Gastroesophageal sphincter (tissue), 3 donors: ENCODE results near the gene BRD4.

Experiments
- POLR2A ChIP-seq, 2 donors: fragments of 450-650 bp; IDR thresholded peaks; one replicate each; pipeline ENCODE4 v1.6.1; 2017; ENCODE audit warnings: antibody characterized with exemption in 2 of 2, mild to moderate bottlenecking in 2 of 2, moderate library complexity in 1 of 2
- POLR2AphosphoS5 ChIP-seq: sonication (generic); formaldehyde crosslinking; IDR thresholded peaks from one replicate; pipeline ENCODE4 v1.6.1; 2017; ENCODE audit warnings: antibody characterized with exemption
- TF ChIP-seq, protein P1 (sequence below), 4 experiments: fragments of 200-600 bp in 2 of 4; fragments of 450-650 bp in 2 of 4; sonication (generic) in 1 of 4; IDR thresholded peaks; one replicate each; pipeline ENCODE4 v1.5.1; 2017 to 2019; ENCODE audit warnings: antibody characterized with exemption in 4 of 4, mild to moderate bottlenecking in 2 of 4, moderate library complexity in 2 of 4

DNA sequence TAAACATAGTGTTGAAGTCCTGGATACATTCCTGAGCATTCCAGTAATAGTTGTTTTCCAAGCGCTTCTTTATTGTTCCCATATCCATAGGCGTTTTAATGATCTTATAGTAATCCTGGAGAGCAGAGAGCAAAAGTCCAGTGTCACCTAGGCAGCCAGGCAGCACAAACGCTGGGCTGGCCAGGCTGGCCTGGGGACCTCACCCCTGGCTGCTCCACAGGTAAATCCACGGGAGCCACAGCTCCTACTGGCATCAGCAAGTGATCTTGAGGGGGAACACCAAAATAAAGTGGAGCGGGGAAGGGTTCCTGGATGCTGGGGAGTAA is 63.4 kb downstream of the BRD4 start:
- TF ChIP-seq, protein P1, sequence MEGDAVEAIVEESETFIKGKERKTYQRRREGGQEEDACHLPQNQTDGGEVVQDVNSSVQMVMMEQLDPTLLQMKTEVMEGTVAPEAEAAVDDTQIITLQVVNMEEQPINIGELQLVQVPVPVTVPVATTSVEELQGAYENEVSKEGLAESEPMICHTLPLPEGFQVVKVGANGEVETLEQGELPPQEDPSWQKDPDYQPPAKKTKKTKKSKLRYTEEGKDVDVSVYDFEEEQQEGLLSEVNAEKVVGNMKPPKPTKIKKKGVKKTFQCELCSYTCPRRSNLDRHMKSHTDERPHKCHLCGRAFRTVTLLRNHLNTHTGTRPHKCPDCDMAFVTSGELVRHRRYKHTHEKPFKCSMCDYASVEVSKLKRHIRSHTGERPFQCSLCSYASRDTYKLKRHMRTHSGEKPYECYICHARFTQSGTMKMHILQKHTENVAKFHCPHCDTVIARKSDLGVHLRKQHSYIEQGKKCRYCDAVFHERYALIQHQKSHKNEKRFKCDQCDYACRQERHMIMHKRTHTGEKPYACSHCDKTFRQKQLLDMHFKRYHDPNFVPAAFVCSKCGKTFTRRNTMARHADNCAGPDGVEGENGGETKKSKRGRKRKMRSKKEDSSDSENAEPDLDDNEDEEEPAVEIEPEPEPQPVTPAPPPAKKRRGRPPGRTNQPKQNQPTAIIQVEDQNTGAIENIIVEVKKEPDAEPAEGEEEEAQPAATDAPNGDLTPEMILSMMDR (IDR thresholded peaks at IDR 0.05), result no peak
- TF ChIP-seq POLR2A (IDR thresholded peaks at IDR 0.05), result no peak
- no peak for TF ChIP-seq POLR2AphosphoS5
